ENCODE results near the gene GUCD1.

The GUCD1 gene

DNA sequence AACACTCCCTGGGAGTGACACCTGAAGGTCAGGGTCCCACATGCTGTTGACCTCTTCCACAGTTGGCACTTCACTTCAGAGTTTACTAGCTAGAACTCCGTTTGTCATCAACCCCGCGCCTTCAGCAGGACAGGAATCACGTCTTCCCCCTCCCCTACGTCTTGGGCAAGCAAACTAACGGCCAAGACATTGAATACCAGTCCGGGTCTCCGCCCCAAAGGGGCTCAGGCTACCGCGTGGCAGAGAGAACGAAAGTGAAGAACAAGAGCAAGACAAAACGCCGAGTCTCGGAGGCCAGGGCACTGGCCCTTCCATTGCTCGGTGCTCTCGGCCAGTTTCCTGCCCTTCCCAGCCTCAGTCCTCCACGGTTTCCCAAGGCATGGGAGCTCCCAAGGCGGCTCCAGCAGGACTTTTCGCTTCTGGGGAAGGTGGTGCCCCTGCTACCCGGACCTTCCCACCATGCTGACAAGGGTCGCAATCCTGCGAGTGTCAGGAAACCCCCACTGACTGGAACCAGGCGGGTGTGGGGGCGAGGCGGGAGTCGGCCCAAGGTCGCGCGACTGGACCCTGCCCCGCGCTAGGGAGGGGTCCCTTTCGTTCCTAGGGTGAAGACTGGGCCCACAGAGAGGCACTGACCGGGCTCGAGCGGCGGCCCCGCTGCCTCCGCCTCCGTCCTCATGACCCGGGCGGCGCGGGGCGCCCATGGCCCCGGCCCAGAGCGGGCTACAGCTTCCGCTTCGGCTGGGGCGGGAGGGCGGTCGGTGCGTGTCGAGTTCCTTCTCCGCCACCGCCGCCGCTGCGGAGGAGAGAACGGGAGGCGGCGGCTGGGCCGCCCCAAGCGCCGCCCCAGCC lies at the start of gene GUCD1 (continued):
- TF ChIP-seq ZNF658 (tag by site-specific recombination; IDR thresholded peaks at IDR 0.05): no peak
- TF ChIP-seq ZNF274 (IDR thresholded peaks at IDR 0.05; ENCODE audit: low read length): no peak
- TF ChIP-seq ZNF274 (tag by site-specific recombination; IDR thresholded peaks at IDR 0.05; ENCODE audit: borderline replicate concordance): no peak
- no peak for TF ChIP-seq ZNF2 (tag by site-specific recombination; IDR thresholded peaks at IDR 0.05)
- TF ChIP-seq, protein P1, sequence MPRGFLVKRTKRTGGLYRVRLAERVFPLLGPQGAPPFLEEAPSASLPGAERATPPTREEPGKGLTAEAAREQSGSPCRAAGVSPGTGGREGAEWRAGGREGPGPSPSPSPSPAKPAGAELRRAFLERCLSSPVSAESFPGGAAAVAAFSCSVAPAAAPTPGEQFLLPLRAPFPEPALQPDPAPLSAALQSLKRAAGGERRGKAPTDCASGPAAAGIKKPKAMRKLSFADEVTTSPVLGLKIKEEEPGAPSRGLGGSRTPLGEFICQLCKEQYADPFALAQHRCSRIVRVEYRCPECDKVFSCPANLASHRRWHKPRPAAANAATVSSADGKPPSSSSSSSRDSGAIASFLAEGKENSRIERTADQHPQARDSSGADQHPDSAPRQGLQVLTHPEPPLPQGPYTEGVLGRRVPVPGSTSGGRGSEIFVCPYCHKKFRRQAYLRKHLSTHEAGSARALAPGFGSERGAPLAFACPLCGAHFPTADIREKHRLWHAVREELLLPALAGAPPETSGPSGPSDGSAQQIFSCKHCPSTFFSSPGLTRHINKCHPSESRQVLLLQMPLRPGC (tag by site-specific recombination; IDR thresholded peaks at IDR 0.05): no peak
- TF ChIP-seq ZNF768 (tag by site-specific recombination; IDR thresholded peaks at IDR 0.05): no peak
- no peak for TF ChIP-seq ZNF174 (tag by site-specific recombination; IDR thresholded peaks at IDR 0.05)
- TF ChIP-seq ZNF146 (tag by site-specific recombination; IDR thresholded peaks at IDR 0.05): no peak
- no peak for TF ChIP-seq KLF16 (tag by site-specific recombination; IDR thresholded peaks at IDR 0.05)
- no peak for TF ChIP-seq ZNF560 (tag by site-specific recombination; IDR thresholded peaks at IDR 0.05; ENCODE audit: borderline replicate concordance)
- no peak for TF ChIP-seq ZNF776 (tag by site-specific recombination; IDR thresholded peaks at IDR 0.05; ENCODE audit: borderline replicate concordance)
- TF ChIP-seq, protein P2, sequence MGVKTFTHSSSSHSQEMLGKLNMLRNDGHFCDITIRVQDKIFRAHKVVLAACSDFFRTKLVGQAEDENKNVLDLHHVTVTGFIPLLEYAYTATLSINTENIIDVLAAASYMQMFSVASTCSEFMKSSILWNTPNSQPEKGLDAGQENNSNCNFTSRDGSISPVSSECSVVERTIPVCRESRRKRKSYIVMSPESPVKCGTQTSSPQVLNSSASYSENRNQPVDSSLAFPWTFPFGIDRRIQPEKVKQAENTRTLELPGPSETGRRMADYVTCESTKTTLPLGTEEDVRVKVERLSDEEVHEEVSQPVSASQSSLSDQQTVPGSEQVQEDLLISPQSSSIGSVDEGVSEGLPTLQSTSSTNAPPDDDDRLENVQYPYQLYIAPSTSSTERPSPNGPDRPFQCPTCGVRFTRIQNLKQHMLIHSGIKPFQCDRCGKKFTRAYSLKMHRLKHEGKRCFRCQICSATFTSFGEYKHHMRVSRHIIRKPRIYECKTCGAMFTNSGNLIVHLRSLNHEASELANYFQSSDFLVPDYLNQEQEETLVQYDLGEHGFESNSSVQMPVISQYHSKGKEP (tag by site-specific recombination; IDR thresholded peaks at IDR 0.05): no peak
- TF ChIP-seq WT1 (tag by site-specific recombination; IDR thresholded peaks at IDR 0.05): no peak; the same call in 1 of the 2 replicates
- no peak for TF ChIP-seq ZNF837 (tag by site-specific recombination; IDR thresholded peaks at IDR 0.05)
- peak; percentile 59 for TF ChIP-seq ZBTB20 (tag by site-specific recombination; IDR thresholded peaks at IDR 0.05)
- TF ChIP-seq ELK4 (IDR thresholded peaks at IDR 0.05; ENCODE audit: borderline replicate concordance, low read depth, low read length): no peak
- TF ChIP-seq ZNF404 (tag by site-specific recombination; IDR thresholded peaks at IDR 0.05): no peak
- 0 out of 2 replicates have a peak, but pooled peaks have one; percentile 11 for TF ChIP-seq ZNF121 (tag by site-specific recombination; IDR thresholded peaks at IDR 0.05)
- TF ChIP-seq ZNF660 (tag by site-specific recombination; IDR thresholded peaks at IDR 0.05): no peak
- TF ChIP-seq SETDB1 (IDR thresholded peaks at IDR 0.05; ENCODE audit: insufficient read length, low read length): no peak
- TF ChIP-seq ZXDB (tag by site-specific recombination; IDR thresholded peaks at IDR 0.05): peak; percentile 30; the same call in 1 of the 2 replicates
- TF ChIP-seq KLF9 (tag by site-specific recombination; IDR thresholded peaks at IDR 0.05; ENCODE audit: low read depth): no peak
- TF ChIP-seq ZNF248 (tag by site-specific recombination; IDR thresholded peaks at IDR 0.05): no peak
